ENCODE data around the gene STK24.

DNA sequence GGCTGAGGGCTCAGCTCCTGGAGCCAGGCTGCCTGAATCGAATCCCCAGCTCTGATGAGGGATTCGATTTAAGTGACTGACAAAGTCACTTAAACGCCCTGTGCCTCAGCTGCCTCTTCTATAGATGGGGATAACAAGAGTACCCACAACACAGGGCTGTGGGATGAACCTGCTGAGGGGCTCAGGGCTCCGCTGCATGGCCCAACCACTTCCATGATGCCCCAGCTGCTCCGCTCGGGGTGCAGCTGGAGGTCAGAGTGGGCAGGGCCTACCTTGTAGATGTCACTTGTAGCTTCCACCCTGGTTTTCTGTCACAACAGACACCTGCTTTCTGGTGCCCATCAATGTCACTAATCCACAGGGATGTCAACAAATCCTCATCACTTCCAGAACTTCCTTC lies 39.2 kb downstream of the STK24 start:
- TF ChIP-seq, protein P1, sequence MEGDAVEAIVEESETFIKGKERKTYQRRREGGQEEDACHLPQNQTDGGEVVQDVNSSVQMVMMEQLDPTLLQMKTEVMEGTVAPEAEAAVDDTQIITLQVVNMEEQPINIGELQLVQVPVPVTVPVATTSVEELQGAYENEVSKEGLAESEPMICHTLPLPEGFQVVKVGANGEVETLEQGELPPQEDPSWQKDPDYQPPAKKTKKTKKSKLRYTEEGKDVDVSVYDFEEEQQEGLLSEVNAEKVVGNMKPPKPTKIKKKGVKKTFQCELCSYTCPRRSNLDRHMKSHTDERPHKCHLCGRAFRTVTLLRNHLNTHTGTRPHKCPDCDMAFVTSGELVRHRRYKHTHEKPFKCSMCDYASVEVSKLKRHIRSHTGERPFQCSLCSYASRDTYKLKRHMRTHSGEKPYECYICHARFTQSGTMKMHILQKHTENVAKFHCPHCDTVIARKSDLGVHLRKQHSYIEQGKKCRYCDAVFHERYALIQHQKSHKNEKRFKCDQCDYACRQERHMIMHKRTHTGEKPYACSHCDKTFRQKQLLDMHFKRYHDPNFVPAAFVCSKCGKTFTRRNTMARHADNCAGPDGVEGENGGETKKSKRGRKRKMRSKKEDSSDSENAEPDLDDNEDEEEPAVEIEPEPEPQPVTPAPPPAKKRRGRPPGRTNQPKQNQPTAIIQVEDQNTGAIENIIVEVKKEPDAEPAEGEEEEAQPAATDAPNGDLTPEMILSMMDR (conservative IDR thresholded peaks at IDR 0.05; ENCODE audit: low read depth, low read length): no peak
- TF ChIP-seq EZH2 (IDR thresholded peaks at IDR 0.05; ENCODE audit: borderline replicate concordance, low read depth, low read length, poor library complexity, severe bottlenecking): no peak

All from A673 (cell line).